GM11168 (cell line): Measurements from ENCODE around the gene KRTAP10-5.
"Not testable (repeated sequence)": the region's sequence is repeated elsewhere in the genome, so short reads cannot be mapped to it uniquely, and the experiment has no call there.

Experiments
- in situ Hi-C: fragments of 300-500 bp; cut with MboI; formaldehyde crosslinking; loops from one replicate; pipeline ENCODE4 v1.12.0; 2022; ENCODE audit warnings: low sequenced_read_pairs; ENCODE audit not compliant: unreplicated experiment

Gene KRTAP10-5

DNA sequence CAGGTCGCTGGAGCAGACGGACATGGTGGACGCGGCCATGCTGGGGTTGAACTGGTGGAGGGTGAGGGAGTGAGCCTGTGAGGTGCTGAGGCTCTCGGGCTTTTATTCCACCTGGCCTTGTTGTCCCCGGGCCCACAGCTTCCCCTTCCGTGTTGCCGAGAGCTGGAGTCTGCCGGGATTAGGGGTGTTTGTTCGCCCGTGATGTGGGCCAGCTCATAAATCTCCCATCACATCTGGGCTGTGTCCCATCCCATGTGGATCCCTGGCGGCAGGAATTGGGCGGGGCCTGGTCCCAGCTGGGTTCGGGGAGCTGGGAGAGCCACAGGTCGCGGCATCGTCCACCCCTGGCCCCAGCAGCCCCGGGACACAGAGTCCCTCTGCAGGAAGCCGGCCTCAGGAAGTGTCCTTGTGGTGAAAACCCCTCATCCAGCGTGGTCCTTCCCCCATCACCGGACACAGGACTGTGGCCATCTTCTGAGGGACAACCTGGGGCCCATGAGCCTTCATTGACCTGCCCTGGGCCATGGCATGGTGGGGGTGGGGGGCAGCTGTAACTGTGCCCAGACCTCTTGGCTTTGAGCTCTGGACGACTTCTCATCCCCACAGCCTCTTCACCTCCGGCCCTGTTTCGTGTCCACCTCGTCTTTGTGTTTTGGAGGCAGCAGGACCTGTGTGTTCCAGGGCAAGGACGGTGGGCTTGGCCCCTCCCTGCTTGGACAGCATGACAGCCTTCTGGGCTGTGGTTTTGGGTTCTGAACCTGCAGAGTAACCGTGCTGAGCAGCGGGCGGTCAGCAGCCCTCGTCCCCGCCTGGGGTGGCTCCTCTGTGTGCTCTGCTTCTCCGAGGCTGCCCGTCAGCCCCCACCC is 12.3 kb upstream of the KRTAP10-5 start, which contains the start of gene KRTAP10-6:
Gene KRTAP10-6 (minus strand): TSS at position 60 of the 866 bp plus-strand sequence. CDS start 21 bp downstream, at position 39.
- in situ Hi-C loops: no loop called here

DNA sequence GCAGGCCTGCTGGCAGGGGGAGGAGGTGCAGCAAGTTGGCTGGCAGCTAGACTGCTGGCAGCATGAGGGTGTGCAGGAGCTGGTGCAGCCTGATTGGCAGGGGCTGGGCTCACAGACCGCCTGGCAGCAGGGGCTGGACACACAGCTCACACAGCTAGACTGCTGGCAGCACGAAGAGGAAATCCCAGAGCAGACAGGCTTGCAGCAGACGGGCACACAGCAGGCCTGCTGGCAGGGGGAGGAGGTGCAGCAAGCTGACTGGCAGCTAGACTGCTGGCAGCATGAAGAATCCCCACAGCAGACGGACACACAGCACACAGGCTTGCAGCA is 11.4 kb upstream of the KRTAP10-5 start:
- in situ Hi-C loops: not testable (repeated sequence)

GRCh38 chr21:44590897-44591800 is 10.7 kb upstream of the KRTAP10-5 start:
- in situ Hi-C loops: not testable (repeated sequence)

GRCh38 chr21:44590311-44590721 is 9.9 kb upstream of the KRTAP10-5 start:
- in situ Hi-C loops: no loop called here

DNA sequence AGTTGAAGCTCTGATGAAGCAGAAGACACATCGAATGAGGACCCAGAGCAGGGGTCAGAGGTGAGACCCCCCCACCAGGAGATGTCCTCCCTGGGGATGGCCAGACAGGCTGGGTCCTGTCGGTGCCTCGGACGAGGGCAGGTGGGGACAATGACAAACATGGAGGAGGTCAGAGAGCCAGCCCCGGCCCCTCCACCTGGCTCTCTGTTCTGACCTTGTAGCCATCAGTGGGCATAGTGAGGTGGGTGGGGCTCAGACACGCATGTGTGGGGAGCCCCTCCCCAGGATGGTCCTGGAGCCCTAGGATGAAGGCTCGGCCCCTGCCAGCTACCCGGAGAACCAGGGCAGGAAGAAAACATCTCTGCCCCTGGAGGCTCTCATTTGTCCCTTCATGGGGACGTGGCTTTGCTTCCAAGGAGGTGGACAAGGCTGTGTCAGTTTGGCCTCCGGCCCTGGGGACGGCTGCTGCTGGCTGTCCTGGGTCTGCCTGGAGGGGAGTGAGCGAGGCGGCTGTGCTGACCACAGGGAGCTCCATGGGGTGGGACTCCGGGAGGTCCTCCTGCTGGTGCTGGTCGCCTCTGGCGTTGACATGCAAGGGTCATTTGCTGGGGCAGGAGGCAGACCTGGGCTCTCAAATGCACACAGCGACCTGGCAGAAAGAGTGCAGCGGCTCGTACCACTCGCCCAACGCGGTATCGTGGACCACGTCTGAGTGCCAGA is 9.3 kb upstream of the KRTAP10-5 start:
- in situ Hi-C loops: no loop called here

DNA sequence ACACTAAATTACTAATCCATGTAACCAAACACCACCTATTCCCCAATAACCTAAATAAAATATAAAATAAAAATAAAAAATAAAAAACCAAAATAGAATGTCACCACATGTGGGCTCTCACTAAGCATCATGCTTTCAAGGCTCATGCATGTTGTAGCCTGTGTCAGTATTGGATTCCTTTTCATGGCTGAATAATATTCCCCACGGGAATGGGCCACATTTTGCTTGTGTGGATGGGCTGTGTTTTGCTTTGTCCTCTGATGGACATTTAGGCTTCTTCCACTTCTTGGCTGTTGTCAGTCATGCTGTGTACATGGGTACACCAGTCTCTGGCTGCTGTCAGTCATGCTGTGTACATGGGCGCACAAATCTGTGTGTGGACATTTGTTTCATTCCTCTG is 8.7 kb upstream of the KRTAP10-5 start:
- in situ Hi-C loops: no loop called here

DNA sequence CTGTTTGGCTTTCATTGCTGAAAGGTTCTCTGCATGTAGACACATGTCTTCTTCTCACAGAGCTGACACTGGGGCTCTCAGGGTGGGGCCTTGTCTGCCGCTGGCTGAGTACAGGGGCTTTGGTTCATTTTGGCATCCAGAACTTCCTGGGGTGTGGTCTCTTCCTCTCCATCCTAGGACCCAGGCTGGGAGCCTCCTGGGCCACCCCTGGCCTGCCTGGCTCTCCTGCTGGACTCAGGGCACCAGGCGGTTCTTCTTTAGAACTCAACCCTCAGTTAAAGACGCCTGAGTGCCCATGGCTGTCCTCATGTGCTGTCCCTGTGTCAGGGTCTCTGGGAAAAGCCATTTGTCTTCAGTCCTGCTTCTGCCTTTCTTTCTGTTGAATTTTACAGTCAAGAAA is 5.5 kb upstream of the KRTAP10-5 start:
- in situ Hi-C loops: no loop called here

DNA sequence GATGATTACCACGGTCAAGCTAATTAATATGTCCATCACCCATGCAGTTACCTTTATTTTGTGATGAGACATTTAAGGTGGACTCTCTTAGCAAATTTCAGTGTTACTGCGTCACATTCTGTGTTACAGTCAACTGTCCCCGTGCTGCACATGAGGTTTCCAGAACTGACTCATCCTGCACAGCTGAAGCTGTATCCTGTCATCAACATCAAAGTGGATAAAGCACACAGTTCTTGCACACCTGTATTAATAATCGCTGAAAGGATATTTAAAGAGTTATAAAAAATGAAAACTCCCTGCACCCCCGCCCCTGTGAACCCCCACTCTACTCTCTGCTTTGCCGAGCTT is 3.4 kb upstream of the KRTAP10-5 start:
- in situ Hi-C loops: no loop called here

- in situ Hi-C loops: no loop called here
These were observed 2.8 kb upstream of the KRTAP10-5 start for GRCh38 chr21:44583089-44583799.

DNA sequence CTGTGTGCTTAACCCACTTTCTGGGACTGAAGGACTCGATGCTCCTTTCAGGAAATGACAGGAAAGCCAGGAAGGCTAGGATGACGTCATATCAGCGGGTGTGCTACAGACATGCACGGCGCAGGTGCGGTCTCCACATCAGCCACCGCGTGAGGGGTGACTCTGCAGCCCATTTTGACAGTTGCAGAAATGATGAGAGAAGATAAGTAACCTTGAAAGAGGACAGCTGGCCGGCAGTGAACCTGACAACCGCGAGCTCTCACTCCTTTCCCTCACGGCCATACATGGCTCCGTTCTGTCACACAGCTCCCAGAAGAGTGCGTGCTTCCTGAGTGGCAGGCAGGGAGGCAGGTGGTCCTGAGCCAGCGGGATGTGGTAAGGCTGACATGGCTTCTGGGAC is 1.7 kb upstream of the KRTAP10-5 start:
- in situ Hi-C loops: no loop called here

DNA sequence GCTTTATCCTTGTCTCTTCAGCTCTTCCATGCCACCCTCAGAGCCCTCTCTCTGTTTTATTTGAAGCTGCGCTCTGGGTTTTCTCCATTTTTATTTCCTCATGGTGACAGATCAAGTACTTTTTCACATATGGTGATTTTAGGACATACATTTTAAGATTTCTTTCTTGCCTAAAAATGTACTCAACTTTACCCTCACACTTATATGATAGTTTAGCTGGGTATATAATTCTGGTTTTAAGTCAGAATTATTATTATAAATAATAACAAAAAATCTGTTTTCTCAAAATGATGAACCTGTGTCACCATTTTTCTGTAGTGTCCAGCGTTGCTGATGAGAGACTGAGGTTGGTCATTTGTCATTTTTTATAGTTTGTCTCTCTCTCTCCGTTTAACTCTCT is 754 bp upstream of the KRTAP10-5 start:
- in situ Hi-C loops: no loop called here

DNA sequence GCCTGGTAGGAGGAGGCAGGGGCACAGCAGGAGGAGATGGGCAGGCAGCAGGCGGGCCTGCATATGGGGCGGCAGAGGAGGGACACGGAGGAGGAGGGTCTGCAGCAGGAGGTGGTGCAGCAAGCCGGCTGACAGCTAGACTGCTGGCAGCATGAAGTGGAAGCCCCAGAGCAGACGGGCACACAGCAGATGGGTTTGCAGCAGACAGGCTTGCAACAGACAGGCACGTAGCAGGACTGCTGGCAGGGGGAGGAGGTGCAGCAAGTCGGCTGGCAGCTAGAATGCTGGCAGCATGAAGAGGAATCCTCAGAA is 615 bp downstream of the KRTAP10-5 start:
- in situ Hi-C loops: no loop called here

GRCh38 chr21:44579056-44579832 is 1.2 kb downstream of the KRTAP10-5 start:
- in situ Hi-C loops: no loop called here

- in situ Hi-C loops: no loop called here
These were observed 1.9 kb downstream of the KRTAP10-5 start for GRCh38 chr21:44578371-44579055.

DNA sequence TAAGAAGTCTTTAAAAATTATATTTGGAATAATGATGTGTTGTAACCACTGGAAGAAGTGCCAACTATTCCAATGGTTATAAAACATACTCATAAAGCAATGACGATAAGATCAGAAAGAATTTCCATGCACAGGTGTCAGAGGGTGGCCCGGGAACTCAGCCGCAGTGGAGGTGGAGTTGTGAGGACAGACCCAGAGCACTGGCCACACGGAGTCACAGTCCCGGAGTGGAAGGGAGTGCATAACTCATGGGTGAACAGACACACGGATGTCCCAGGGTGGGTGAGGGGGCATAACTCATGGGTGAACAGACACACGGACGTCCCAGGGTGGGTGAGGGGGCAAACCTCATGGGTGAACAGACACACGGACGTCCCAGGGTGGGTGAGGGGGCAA is 4.4 kb downstream of the KRTAP10-5 start:
- in situ Hi-C loops: no loop called here

- in situ Hi-C loops: no loop called here
These were observed 4.9 kb downstream of the KRTAP10-5 start for GRCh38 chr21:44575307-44576024.

GRCh38 chr21:44574457-44575306 is 5.7 kb downstream of the KRTAP10-5 start:
- in situ Hi-C loops: no loop called here
